ENCODE data around the gene TAS2R20. TPM values are rescaled to one million over a fixed set of nuclear protein-coding genes. Genes with fewer than 3 reads are reported as not detected.

The TAS2R20 gene
- total RNA-seq, 4 donors from 2014 or later = 3.0 to 6.2 (median 5.0) TPM

DNA sequence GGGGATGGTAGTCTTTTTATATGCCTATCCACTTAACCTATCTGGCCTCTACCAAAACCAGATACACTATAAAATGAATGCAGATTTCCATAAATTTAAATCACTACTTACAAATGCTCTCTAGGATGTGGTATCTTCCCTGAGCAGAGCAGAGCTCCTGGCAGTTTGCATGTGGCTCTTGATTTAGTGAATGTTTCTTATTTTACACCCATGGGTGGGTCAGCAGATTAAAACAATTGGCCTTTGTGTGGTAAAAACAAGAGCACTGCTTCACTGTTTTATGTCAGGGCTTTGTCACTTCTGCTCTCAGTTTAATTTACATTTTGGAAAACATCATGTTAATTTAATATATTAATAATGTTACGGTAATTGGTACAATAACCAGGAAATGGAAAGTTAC is 18.8 kb upstream of the TAS2R20 start:
- TF ChIP-seq, protein P1, sequence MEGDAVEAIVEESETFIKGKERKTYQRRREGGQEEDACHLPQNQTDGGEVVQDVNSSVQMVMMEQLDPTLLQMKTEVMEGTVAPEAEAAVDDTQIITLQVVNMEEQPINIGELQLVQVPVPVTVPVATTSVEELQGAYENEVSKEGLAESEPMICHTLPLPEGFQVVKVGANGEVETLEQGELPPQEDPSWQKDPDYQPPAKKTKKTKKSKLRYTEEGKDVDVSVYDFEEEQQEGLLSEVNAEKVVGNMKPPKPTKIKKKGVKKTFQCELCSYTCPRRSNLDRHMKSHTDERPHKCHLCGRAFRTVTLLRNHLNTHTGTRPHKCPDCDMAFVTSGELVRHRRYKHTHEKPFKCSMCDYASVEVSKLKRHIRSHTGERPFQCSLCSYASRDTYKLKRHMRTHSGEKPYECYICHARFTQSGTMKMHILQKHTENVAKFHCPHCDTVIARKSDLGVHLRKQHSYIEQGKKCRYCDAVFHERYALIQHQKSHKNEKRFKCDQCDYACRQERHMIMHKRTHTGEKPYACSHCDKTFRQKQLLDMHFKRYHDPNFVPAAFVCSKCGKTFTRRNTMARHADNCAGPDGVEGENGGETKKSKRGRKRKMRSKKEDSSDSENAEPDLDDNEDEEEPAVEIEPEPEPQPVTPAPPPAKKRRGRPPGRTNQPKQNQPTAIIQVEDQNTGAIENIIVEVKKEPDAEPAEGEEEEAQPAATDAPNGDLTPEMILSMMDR (IDR thresholded peaks at IDR 0.05; ENCODE audit: low read depth) = no peak

DNA sequence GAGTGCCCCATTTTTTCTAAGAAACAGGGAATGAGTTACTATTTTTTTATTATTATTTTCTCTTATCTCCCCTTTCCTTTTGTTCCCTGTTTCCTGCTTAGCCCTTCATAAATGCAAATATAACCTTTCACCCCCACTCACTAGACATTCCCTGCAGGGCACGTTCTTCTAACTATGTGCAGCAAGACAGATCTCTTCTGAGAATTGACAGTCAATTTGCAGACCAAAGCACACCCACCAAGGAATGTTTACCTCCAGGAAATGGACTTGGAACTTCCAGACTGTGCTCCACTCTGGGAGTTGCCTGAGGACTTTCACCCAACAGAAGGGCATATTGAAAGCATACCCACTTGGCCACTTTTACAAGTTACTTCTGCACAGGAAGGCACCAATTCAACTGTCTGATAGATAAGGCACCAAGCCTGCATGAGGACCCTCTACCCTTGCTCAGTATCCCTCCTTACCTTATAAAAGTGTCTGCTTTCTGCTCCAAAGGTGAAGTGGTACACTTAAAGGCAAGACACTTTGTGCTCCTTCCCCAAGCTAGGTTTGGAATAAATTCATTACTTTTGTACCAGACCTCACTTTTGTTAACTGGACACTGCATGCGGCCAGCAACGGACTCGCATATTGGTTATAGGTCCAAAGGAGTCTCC is 17.8 kb upstream of the TAS2R20 start:
- TF ChIP-seq, protein P1 (IDR thresholded peaks at IDR 0.05; ENCODE audit: low read depth) = no peak

GRCh38 chr12:11014234-11014633 is 16.1 kb upstream of the TAS2R20 start:
- TF ChIP-seq, protein P1 (IDR thresholded peaks at IDR 0.05; ENCODE audit: low read depth) = no peak

DNA sequence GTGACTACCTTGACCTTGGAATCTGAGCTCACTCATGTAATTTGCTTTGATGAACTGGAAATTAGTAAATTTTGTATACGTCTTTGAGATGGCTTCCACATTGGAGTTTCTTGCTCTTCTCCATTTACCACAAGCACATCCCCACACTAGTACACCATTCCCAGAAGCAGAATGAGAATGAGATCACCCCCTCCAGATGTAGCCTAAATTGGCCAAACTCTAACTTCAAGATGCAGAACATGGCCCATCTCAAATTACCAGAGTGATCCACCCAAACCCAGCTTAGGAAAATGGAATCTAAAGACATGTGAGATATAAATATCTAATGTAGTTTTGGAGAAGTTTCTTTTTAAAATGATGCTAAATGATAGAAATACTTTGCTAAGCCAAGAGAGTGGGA is 9.5 kb upstream of the TAS2R20 start:
- TF ChIP-seq, protein P1 (IDR thresholded peaks at IDR 0.05; ENCODE audit: low read depth) = no peak

GRCh38 chr12:10994307-10994706 is 3.8 kb downstream of the TAS2R20 start:
- TF ChIP-seq, protein P1 (IDR thresholded peaks at IDR 0.05; ENCODE audit: low read depth) = no peak

GRCh38 chr12:10989107-10989506 is 9.0 kb downstream of the TAS2R20 start:
- TF ChIP-seq, protein P1 (IDR thresholded peaks at IDR 0.05; ENCODE audit: low read depth) = no peak

DNA sequence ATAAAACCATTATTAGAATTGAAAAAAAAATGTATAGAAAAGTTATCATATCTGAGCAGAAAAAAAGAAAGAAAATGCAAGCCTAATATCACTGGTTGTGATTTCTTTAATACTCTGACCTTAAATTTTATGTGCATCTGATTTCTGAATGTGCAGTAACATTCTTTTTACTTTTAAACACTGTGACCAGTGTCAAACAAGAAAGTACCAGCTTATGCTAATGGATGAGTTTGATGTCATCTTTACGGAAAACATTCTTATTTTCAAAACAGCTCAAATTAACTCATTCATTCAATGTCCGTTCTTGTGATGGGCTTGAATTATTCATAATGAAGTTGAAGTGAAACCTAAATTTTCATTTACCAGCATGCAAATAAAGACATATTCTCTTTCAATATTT is 11.3 kb downstream of the TAS2R20 start, which contains the start of gene TAS2R50:
Gene TAS2R50 (minus strand): TSS at position 101 of the 400 bp plus-strand sequence. CDS start 52 bp downstream, at position 49.
- TF ChIP-seq, protein P1 (IDR thresholded peaks at IDR 0.05; ENCODE audit: low read depth) = no peak
